Body of pancreas (tissue), 4 donors: Measurements from ENCODE around the gene NR1H2.

ENCODE experiments used
- POLR2A ChIP-seq, 3 donors: fragments of 450-650 bp; IDR thresholded peaks; one replicate each; pipeline ENCODE4 v1.6.1; 2016; ENCODE audit warnings: antibody characterized with exemption in 3 of 3, mild to moderate bottlenecking in 2 of 3
- TF ChIP-seq, protein P1 (sequence below), 7 experiments: fragments of 450-650 bp in 4 of 7; fragments of 200-600 bp in 3 of 7; sonication (generic) in 3 of 7; IDR thresholded peaks; one replicate each; pipeline ENCODE4 v1.5.1; 2016 to 2019; ENCODE audit warnings: antibody characterized with exemption in 7 of 7

DNA sequence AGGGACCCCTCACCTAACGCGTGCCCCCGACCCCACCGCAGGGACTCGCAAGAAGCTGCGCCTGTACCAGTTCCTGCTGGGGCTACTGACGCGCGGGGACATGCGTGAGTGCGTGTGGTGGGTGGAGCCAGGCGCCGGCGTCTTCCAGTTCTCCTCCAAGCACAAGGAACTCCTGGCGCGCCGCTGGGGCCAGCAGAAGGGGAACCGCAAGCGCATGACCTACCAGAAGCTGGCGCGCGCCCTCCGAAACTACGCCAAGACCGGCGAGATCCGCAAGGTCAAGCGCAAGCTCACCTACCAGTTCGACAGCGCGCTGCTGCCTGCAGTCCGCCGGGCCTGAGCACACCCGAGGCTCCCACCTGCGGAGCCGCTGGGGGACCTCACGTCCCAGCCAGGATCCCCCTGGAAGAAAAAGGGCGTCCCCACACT lies 51.8 kb downstream of the NR1H2 start:
- TF ChIP-seq, protein P1, sequence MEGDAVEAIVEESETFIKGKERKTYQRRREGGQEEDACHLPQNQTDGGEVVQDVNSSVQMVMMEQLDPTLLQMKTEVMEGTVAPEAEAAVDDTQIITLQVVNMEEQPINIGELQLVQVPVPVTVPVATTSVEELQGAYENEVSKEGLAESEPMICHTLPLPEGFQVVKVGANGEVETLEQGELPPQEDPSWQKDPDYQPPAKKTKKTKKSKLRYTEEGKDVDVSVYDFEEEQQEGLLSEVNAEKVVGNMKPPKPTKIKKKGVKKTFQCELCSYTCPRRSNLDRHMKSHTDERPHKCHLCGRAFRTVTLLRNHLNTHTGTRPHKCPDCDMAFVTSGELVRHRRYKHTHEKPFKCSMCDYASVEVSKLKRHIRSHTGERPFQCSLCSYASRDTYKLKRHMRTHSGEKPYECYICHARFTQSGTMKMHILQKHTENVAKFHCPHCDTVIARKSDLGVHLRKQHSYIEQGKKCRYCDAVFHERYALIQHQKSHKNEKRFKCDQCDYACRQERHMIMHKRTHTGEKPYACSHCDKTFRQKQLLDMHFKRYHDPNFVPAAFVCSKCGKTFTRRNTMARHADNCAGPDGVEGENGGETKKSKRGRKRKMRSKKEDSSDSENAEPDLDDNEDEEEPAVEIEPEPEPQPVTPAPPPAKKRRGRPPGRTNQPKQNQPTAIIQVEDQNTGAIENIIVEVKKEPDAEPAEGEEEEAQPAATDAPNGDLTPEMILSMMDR (IDR thresholded peaks at IDR 0.05), result no peak
- TF ChIP-seq POLR2A (IDR thresholded peaks at IDR 0.05), result peak in 1 of 3 donors; percentile 56
